ENCODE data around the gene NKX6-2. TPM values are rescaled to one million over a fixed set of nuclear protein-coding genes. Genes with fewer than 3 reads are reported as not detected.
"Not testable (repeated sequence)": the region's sequence is repeated elsewhere in the genome, so short reads cannot be mapped to it uniquely, and the experiment has no call there.

The NKX6-2 gene
- total RNA-seq, 2 donors from 2014 or later = 2.1 TPM; not detected in 1

GRCh38 chr10:132793213-132793612 is 7.3 kb upstream of the NKX6-2 start:
- ATAC-seq (no peak), DNase-seq (no peak)
- no peak overlapping the region for H3K27ac ChIP-seq
- peaks cover 0 to 15% of the 10 kb centered on the region in 2 donors for H3K27me3 ChIP-seq
- peaks cover 6% of the 10 kb centered on the region for H3K4me1 ChIP-seq
- H3K4me3 ChIP-seq = no peak overlapping the region
- intact Hi-C loops (cut with DNase I) = no loop called here
- H3K9me3 ChIP-seq = no peaks in the 10 kb centered on the region
- H3K36me3 ChIP-seq (replicated peaks in 1 of 2; ENCODE audit: insufficient read depth in 1 of 2, low read depth in 2 of 2) = no peaks in the 10 kb centered on the region
- WGBS, 2 donors = 84% methylated on average over 9 of the region's 9 CpGs; no CpG with 5 or more reads in 1 of the 2 donors
- TF ChIP-seq CTCF (IDR thresholded peaks at IDR 0.05) (no peak), POLR2A (IDR thresholded peaks at IDR 0.05) (no peak)

DNA sequence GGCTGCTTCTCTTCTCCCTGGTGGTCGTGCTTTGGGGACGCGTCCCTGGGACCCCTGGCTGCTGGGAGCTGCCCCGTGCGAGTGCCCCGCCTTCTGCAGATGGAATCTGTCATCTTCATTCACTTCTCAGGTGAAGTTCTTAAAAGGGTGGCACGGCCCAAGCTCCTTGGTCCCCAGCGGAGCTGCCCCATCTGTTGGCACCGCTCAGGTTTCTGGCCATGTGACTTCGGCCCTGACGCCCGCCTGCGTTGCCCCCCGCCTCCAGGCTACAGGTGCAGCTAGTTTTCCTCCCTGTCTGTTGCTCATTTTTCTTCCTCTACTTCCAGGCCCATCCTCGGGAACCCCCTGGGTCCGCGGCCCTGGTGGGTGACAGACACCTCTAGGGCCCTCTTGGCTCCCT is 6.8 kb upstream of the NKX6-2 start:
- no peak for ATAC-seq
- no peaks in the 10 kb centered on the region for H3K36me3 ChIP-seq (replicated peaks in 1 of 2; ENCODE audit: insufficient read depth in 1 of 2, low read depth in 2 of 2)
- H3K4me1 ChIP-seq = peaks cover 10% of the 10 kb centered on the region
- no peak for TF ChIP-seq CTCF (IDR thresholded peaks at IDR 0.05)
- TF ChIP-seq POLR2A (IDR thresholded peaks at IDR 0.05) = no peak
- H3K27ac ChIP-seq = no peak overlapping the region
- peaks cover 0 to 18% of the 10 kb centered on the region in 2 donors for H3K27me3 ChIP-seq
- intact Hi-C loops (cut with DNase I) = no loop called here
- no peak for DNase-seq
- no peaks in the 10 kb centered on the region for H3K9me3 ChIP-seq
- H3K4me3 ChIP-seq = no peak overlapping the region
- 75 to 76% methylated on average over 11 to 17 of the region's 17 CpGs for WGBS, 2 donors

GRCh38 chr10:132792099-132792498 is 6.2 kb upstream of the NKX6-2 start:
- H3K4me3 ChIP-seq; H3K27ac ChIP-seq; intact Hi-C loops (cut with DNase I); H3K36me3 ChIP-seq (replicated peaks in 1 of 2; ENCODE audit: insufficient read depth in 1 of 2, low read depth in 2 of 2); H3K9me3 ChIP-seq; DNase-seq; ATAC-seq: not testable (repeated sequence)
- Histone ChIP-seq H3K27me3 (peaks cover 0 to 20% of the 10 kb centered on the region in 2 donors), H3K4me1 (peaks cover 14% of the 10 kb centered on the region)
- WGBS, 2 donors = 86 to 93% methylated on average over 24 to 26 of the region's 33 CpGs

DNA sequence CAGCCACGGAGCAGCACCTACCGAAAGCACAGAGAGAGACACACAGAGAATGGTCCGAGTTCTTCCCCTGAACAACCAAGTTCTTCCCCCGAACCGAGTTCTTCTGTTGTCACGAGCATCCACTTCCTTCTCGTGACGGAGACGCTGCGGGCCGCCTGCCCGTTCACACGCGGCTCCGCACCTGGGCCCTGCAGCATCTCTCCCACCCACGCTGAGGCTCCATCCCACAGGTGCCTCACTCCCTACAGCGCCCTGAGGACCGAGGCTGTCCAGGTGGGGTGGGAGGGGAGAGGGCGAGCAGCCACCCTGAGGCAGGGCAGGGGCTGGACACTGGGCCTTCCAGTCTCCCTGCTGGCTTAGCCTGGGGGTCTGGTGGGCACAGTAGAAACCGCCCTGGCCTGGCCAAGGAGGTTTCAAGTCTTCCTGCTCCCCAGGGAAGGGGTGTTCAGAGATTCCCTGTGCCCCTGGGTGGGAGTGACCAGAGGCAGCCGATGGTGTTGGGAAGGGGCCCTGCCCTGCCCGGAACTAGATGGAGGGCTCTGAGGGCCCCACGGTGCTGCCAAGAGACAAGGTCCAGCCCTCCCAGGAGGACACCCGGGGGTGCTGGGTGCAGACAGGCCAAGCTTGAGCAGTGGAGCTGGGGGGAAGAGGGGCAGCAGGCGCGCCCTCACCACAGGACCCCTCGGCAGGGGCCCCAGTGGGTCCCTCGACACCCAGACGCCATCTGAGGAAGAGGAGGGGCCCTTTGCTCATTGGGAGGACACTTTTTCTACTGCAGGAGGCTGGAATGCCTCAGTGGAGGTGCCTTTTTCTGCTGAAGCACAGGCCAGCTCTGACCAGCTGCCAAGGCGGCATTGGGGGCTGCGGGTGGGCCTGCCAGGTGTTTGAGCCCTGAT is 5.2 kb upstream of the NKX6-2 start:
- no peak overlapping the region for H3K27ac ChIP-seq
- peaks cover 0 to 24% of the 10 kb centered on the region in 2 donors for H3K27me3 ChIP-seq
- H3K9me3 ChIP-seq = no peaks in the 10 kb centered on the region
- peaks cover 23% of the 10 kb centered on the region for H3K4me1 ChIP-seq
- H3K4me3 ChIP-seq = no peak overlapping the region
- DNase-seq (no peak), ATAC-seq (no peak)
- intact Hi-C loops (cut with DNase I) = no loop called here
- 38 to 47% methylated on average over 7 to 31 of the region's 31 CpGs for WGBS, 2 donors
- no peaks in the 10 kb centered on the region for H3K36me3 ChIP-seq (replicated peaks in 1 of 2; ENCODE audit: insufficient read depth in 1 of 2, low read depth in 2 of 2)
- TF ChIP-seq POLR2A (IDR thresholded peaks at IDR 0.05) (no peak), CTCF (IDR thresholded peaks at IDR 0.05) (no peak)

GRCh38 chr10:132790470-132790869 is 4.5 kb upstream of the NKX6-2 start:
- intact Hi-C loops (cut with DNase I) = no loop called here
- 32 to 52% methylated on average over 4 to 7 of the region's 7 CpGs for WGBS, 2 donors
- Histone ChIP-seq H3K9me3 (no peaks in the 10 kb centered on the region), H3K36me3 (replicated peaks in 1 of 2; ENCODE audit: insufficient read depth in 1 of 2, low read depth in 2 of 2) (no peaks in the 10 kb centered on the region), H3K4me1 (peaks cover 23% of the 10 kb centered on the region), H3K27me3 (peaks cover 0 to 24% of the 10 kb centered on the region in 2 donors), H3K4me3 (no peak overlapping the region), H3K27ac (no peak overlapping the region)
- no peak for TF ChIP-seq CTCF (IDR thresholded peaks at IDR 0.05)
- no peak for TF ChIP-seq POLR2A (IDR thresholded peaks at IDR 0.05)
- no peak for ATAC-seq
- DNase-seq = no peak
